ENCODE data around the gene APOA4.

APOA4 gene

DNA sequence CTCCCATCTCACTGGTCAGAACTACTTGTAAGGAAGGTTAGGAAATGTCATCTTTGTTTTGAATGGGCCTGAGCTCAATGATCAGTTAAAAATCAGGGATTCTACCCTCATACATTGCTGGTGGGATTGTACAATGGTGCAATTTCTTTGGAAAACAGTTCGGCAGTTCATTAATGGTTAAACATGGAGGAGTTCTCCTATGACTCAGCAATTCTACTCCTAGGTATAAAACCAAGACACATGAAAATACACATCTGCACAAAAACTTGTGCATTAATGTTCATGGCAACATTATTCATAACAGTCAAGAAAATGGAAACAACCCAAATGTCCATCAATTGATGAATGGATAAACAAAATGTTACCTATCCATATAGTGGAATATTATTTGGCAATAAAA is 26.6 kb downstream of the APOA4 start:
- no peak for DNase-seq

DNA sequence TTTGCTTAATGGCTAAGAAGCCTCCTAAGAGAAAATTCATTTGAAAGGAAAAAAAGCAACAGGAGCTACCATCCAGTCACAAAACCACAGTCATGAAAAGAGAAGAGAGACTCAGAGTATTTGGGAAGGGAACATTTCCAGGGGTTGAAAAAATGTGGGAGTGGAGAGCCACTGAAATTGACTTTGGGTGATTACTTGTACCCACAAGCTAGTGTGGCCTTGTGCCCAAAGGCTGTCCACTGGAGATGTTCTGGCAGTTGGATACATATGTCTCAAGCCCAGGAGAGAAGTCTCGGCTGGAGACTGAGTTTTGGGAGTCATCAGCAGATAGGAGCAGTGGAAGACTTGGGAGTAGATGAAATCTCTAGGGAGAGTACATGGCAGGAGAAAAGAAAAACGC is 28.3 kb downstream of the APOA4 start:
- no peak for DNase-seq

DNA sequence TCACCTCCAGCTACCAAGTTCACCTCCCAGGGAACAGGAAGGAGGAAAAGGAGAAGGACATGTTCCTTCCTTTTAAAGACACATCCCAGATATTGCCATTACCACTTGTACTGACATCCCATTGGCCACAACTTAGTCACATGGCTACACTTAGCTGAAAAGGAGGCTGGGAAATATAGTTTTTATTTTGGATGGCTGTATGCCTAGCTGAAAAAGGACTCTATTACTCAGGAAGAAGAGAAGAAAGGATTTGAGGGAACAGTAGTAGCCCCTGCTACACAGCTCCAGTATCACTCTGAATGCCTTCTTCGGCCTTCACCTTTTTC is 29.4 kb downstream of the APOA4 start:
- DNase-seq: no peak

DNA sequence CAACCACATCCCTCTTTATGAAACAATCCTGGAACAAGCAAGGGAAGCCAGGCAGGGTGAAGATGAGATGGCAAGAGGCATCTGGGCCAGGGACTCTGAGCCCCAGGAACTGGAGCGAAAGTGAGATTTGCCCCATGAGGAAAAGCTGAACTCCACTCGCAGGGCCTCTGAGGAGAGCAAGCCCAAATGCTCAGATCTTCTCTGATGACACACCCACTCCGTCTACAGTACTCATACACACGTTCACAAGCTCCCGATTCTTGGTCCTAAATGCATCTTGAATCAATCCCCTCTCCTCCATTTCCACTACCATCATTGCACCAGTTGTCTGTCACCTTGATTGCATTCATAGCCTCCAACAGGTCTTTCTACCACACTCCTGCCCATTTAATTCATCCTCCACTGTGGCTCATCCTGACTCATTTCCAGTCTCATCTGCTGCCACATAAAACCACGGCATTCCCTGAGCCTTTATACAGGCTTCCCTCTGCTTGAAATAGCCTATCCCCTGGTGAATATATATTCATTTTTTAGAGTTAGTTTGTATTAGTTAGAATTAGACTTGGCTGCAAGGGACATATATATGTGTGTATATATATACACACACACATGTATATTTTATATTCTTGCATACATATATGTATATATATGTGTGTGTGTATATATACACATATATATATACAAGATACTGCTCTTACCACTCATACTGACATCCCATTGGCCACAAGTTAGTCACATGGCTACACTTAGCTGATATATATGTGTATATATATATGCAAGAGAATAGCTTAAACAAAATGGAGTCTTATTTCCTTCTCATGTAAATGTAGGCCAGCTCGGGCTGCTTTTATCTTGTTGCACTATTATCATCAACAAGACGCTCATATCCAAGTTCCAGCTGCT is 30.0 kb downstream of the APOA4 start:
- no peak for DNase-seq

DNA sequence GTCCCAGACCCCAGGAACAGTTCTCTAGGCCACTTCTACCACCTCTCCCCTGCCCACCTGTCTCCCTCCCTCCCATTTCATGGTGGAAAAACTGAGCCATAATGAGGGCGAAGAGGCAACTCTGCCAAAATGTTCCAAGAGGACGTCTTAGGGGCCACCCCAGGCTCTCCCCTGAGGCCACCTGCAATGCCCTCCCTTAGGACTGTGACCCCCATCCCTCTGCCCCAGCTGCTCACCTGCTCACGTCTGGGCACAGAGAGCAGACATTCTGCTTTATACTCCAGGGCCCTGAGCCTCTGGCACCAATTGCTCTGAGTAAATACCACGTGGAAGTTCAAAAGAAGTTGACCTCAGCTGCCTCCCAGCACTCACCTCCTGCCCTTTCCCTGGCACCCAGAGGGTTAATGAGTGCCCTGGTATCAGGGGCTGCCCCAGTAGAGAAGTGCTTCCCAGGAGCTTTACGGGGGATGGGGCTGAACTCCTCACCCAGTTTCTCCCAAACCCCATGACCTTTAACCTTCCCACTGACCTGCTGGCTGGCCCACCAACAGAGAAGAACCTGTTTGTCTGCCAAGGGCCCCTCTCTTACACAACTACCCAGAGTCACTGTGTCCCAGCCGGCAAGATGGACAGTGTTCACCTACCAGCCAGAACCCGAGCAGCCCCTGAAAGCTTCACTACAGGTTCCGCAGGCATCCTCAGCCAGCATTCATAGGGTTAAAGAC is 30.8 kb downstream of the APOA4 start:
- no peak for DNase-seq

DNA sequence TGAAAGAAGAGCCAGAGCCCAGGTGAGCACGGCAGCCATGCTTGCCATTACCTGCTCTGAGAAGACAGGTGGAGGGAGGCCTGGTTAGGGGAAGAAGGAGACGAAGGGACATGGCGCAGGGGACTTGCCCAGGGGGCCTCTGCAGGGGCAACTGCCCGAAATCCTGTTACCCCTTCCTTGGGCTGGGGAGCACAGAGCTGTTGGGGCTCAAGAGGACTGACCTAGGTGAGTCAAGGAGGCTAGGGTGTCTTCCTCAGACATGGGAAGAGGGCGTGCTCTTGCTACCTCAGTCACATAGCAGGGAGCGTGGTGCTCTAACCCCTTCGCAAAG is 31.3 kb downstream of the APOA4 start, which contains the start of gene APOA5:
Gene APOA5, minus strand, starts transcription at position 67 of the 331 bp plus-strand sequence. Its CDS starts 19 bp downstream, at position 48.
- DNase-seq: no peak

DNA sequence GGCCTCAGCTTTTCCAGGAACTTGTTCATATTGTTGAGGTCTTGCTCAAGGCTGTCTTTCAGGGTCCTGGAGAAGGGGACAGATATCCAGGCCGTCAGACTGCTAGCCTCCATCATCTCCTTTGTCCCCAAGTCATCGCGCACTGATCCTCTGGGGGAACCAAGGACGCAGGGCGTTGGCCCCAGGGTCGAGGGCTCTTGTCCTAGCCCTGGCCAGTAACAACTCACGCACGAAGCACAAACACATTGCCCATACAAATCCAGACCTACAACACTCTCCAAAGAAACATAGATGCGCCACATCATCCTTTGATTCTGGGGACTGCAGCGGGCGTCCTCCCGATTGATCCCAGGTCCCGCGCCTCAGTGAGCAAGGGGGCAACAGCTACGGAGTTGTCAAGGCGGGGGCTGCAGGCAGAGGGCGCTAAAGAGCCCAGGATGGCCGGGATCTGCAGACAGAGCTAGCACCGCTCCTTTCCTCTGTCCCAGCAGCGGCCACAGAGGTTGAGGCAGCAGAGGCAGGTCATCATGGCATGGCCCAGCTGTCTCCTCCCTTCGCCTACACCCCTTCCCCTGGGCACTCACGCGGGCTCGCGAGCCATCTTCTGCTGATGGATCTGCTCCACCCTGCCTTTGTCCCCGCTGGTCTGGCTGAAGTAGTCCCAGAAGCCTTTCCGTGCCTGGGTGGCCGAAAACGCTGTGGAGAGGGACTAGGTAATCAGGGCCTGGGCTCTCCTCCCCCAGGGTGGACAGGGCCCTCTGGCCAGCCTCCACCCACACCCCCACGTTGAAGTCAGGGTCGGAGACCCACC is 31.9 kb downstream of the APOA4 start:
- peak; percentile 70 to 76 for DNase-seq

DNA sequence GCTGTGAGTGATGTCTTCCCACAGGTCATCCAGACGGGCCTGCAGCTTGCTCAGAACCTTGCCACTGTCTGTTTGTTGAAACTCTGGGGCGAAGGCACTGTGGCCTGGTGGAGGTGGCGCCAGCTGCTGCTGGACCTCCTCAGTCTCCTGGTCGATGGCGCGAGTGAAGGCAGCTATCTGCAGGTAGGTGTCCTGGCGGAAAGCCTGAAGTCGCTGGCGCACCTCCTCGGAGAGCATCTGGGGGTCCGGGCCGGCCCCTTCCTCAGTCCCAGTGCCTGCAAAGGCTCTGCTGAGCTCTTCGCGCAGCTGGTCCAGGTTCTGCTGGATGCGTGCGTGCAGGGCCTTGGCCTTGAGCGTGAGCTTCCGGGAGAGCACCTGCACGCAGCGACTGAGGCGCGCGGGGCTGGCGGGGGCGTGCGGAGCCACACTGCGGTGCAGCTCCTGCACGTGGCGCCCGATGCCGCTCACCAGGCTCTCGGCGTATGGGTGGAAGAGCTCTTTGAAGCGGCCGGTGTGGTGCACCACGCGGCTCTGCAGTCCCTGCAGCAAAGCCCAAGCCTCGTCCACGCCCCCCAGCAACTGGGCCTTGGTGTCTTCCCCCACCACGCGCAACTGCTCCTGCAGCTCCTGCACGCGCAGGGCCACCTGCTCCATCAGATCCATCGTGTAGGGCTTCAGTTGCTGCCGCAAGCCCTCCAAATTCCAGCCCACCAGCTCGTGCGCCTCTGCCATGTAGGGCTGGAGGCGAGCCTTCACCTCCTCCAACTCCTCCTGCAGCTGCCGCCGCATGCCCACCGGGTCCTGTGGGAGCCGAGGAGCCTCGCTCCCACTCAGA is 32.7 kb downstream of the APOA4 start:
- DNase-seq: no peak

DNA sequence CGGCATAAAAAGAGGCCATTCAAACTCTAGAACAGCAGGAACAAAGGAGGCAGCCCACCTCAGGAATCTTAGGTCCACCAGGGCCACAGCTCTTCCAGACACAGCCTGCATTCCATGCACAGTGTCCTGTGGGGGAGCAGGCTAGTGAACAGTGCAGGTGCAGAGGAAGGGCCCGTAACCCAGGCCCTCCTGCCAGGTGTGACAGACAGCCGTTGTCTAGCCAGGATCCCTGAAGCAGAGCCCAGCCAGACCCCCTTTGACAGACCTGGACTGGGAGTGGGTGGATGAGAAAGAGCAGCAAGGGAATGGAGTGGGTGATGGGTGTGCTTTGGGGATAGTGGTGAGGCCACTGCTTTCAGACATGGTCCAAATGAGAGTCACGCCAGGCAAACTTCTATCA is 34.1 kb downstream of the APOA4 start:
- no peak for DNase-seq

DNA sequence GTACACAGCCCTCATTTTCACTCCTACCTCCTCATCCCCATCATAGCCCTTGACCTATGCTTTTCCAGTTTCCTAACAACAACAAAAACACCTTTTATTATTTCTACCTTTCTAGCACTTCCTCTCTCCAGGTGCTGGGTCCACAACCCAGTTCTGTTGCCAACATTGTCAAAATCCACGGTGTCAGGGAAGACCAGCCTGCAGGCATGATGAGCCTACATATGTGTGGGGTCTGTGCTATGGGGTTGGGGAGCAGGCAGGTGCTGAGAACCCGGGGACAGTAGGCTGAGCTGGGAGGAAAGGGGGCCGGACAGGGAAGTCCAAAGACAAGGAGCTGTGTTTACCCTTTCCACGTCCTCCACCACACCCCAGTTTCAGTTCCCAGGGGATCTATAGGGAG is 34.6 kb downstream of the APOA4 start:
- no peak for DNase-seq

DNA sequence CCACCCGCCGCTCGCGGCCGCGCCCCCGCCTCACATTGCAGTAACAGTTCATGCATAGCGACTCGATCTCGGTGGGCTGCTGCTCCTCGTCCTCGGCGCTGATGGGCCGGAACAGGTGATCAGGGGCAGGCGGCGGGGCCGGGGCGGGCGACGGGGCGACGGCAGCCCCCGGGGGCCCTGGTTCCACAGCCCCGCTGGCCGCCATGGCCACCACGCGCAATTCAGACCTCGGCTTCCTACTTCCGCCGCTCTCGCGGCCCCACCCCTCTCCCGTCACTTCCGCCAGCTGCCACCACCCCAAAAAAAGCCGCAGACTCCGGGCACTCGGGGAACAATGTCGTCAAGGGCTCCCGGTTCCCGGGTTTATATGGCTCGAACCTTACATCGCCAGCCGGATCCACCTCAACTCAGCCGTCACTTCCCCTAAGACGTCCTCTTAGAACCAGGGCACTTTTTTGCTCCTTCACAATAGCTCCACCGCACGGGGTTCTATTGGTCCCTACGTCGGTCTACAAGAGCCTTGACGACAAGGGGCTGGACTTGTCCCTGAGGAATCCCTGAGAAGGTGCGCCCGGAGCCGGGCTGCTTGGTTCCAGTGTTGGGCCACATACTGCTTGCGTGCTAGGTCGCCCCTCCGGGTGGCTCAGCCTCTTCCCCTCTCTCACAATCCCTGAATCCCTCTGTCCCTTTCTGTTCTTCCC is 35.2 kb downstream of the APOA4 start, which contains the start of gene ZPR1:
Gene ZPR1, minus strand, starts transcription at position 238 of the 701 bp plus-strand sequence. Its CDS starts 33 bp downstream, at position 205.
- DNase-seq: peak; percentile 86 to 90

DNA sequence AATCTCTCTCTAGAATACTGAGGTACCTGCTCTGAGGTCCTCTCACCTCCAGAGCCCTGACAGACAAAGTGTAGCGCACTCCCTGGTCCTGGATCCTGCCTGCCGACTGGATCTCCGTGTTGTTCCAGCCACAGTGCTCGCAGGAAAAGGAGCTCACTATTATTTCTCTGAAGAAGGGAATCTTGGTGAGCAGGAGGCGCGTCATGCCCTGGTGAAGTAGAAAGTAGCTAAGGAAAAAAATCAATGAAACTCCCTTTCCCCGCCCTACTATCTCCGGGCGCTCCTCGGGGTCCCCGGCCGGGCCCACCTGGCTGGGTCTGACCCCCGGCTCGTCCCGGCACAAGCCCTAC is 35.7 kb downstream of the APOA4 start:
- DNase-seq: no peak

DNA sequence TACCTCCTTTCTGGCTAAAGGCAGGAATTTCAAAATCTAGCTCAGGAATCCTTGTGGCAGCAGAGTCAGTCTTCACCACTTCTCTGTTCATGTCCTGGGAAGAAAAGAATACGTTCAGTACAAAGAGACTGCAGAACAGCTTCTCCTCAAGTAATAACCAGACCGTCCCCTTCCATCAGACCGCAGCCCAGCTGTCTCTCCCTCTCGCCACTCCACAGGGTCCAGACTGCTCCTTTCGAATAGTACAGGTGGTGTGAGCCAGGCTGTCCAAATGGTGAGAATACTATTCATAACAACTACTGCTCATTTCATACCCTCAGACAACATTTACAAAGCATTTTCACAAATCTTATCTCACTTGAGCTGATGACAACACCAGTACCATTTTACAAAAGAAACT is 36.1 kb downstream of the APOA4 start:
- no peak for DNase-seq

DNA sequence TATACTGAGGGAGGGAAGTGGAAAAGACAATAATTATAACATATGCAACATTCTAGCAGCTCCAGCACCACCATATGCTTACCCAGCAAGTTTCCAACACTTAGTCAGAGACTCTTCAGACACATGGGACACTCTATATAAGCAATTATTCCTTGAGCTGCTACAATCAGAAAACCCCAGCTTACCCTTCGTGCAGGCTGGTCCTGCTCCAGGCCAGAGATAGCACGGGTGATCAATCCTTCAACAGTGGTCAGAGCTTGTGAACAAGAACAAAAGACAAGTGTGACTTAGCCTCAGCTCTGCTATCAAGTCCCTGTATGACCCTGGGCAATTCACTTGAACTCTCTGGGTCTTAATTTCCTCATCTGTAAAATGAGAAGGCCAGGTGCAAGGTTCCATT is 36.8 kb downstream of the APOA4 start:
- no peak for DNase-seq

DNA sequence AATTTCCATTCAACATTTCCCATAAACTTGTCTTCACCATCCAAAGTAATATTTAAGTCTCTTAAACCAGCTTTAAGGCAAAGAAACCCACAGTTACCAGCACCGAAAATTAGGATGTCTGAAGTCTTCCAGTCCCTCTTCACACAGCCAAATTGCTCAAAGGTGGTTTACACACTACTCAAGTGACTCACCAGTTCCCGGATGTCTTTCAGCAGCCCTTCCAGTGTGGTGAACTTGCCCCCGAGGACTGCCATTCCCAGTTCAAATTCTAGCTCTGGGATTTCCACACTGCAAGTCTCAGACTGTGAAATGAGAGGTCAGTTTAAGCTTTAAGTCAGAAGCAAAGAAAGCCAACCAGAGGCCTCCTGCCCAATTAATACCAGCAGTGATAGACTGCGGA is 40.4 kb downstream of the APOA4 start:
- DNase-seq: no peak

DNA sequence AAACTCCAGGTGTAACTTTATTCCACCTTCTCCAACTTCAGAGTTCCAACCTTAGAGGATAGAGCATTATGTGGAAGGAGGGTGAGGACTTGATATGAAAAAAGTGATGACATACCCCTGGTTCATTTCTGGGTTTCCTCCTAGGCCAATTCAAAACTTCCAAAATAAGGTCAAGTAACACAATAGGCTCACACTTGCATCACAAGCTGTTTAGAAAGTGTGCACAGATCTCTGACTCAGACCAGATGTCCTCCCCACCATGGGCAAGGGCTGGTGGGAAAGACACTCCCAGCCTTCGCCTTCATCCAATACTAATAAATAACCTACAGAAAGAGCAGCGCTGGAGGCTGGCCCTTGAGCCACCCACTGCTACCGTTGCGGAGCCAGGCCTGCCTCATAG is 44.5 kb downstream of the APOA4 start:
- no peak for DNase-seq

DNA sequence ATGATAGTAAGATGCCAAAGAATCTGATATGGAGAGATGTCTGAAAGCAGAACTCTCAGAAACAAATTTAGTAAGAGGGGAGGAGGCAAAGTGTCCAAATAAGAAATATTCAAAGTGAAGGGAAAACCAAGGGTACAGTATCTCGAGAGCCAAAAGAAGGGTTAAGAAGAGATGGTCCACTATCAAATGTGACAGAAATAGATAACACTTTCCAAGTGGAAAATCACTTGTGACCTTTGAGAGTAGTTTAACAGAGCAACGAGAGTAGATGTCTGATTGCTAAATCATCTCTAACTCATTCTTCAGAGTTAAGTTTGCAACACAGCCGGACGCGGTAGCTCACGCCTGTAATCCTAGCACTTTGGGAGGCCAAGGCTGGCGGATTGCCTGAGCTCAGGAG is 46.0 kb downstream of the APOA4 start:
- DNase-seq: no peak

DNA sequence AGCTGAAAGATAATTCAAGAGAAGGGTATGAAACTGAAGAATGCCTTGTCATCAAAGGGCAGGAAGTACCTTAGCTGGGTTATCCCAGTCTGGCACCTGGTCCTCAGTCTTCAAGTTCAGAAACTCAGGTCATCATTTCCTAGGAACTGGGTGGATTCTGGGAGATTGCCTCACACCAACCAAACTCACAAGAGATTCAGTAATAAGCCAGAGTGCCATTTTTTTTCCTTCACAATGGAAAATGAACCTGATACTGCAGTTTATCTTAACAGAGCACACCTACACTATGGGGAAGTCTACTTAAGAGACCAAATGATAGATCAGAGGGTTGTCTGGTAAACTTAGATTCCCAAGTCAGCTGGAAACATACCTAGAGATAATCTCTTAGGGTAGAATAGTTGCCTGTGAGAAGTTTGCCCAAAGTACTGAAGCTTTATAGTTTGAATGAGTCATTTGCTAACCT is 46.6 kb downstream of the APOA4 start:
- no peak for DNase-seq

DNA sequence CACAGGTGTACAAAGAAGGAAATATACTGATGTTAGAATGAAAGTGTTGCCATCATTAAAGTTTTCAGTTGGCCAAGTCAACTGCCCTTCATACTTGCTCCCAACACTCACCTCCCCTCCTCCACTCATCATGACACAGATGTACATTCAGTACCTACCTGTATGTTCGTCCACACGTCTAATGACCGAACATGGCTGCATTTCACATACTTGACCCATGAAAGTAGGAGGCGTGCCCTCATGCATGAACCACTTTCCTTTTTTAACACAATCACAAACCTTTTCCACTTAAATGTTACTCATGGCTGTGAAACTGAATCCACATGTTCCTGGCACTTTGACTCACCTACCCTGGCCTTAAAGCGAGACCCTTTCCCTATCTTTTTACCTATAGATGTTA is 47.1 kb downstream of the APOA4 start:
- no peak for DNase-seq

DNA sequence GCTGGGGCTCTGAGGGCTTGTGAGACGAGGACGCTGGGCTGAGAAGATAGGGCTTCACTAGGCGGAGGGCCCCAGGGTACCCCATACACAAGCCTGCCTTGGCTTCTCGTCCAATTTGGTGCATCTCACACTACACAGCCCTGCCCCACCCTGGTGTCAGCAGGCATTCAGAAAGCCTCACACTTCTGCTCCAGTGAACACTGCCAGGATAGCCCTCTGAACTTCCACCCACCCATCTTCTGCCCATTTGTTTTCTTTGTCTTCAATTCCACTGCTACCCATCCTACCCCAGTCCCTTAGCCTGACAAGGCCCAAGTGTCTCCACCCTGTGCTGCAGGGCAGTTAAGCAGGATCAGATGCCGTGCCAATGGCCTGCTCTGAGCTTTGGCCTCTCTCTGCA is 48.4 kb downstream of the APOA4 start:
- DNase-seq: no peak

DNA sequence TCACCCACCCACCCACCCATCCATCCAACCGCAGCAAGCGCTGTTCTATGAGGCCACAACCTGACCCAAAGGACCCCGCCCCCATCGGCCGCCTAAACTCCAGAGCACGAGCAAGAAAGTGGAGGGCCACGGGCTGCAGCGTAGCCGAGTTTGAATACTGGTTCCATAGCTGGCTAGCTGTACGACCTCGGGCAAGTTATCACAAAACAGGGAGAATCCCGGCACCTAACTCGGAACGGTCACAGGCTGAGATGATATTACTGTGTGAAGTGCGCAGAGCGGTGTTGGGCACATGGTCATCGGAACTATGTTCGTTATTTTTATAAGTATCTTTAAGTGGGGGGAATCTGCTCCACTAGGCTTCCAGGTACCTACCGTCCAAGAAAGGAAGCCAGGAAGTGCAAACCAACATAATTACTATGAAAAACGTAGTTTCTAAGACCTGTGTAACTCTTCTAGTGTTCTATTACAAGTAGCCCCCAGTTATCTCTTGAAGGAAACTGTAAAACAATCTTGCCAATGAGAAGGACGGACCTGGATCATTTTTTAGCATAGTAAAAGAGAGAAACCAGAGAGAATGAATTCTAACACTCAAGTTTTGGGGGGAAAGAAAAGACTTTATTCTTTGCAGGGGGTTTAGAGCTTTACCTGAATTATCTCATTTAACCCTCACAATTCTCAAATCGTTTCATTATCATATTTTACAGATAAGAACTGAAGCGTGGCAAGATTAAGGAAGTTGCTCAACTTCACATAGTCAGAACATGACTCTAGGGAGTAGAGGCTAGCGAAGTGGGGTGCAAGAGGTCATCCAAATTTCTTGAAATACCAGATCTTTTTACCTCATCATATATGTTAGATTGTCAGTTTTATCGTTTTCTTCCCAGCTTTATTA is 49.7 kb downstream of the APOA4 start:
- DNase-seq: no peak

Data from CD4-positive, alpha-beta T cell treated with Interleukin-1 beta for 1 hour (primary cell).